NCI-H345 treated with DMSO at 0.1 percent for 48 hours (cell line): ENCODE results near the gene NCOA7.
"Not testable (repeated sequence)": the region's sequence is repeated elsewhere in the genome, so short reads cannot be mapped to it uniquely, and the experiment has no call there.

Experiments used
- DNase-seq: peaks from one replicate; lab custom pipeline; 2025; ENCODE audit not compliant: unreplicated experiment; lab: John Stamatoyannopoulos, UW

Gene NCOA7

DNA sequence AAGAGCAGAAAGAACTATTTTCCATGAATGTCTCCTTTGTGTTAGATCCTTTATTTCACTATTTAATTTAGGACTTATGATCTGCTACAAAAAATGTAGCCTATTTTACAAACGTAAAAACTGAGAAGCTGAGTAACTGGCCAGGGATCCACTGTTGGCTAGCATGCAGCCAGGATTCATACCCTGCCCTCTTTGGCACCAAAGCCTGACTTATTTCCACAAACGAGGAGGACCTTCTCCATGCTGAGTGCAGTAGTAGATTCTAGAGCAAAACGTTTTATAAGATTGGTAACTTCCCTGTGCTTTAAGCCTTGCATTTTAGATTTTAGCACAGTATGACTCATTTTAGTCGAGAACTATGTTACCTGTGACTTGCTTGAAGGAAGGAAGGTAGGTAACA lies 74.3 kb downstream of the NCOA7 start:
- DNase-seq = no peak

- DNase-seq = no peak
These were observed 75.7 kb downstream of the NCOA7 start for GRCh38 chr6:125866433-125866832.

DNA sequence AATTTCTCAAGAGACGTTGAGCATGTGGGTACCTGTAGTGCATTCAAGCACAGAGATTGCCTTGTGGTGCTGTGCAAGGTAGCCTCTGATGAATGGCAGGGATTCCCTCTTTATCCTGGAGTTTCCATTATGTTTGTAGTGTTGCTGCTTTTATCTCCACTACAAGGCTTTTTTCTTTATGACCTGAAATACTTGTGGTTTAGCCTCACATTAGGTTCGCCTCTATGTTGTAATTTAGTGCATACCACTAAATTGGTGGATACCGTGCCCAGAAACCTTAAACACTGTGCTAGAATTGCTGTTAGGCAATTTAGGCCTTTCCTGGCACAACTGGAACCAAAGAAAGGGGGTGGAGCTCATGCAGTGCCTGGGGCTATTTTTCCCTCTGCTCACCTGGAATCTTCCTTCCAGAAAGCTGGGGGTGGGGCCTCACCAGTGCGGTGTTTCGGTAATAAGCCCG lies 76.8 kb downstream of the NCOA7 start:
- DNase-seq = no peak

DNA sequence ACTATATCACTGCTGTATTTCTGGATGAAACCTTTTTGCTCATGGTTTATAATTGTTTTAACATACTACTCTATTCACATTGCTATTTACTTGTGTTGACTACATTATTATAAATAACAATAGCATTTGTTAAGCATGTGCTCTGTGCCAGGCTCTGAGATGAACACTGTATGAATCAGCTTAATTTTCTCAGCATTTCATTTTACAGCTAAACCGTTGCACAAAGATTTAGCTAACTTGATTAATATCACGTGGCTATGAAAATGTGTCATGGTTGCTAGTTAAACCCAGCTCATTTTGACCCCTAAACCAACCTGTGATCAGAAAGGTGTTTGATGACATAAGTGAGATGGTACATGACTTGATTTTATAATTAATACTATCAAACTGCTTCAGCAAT lies 77.5 kb downstream of the NCOA7 start:
- no peak for DNase-seq

GRCh38 chr6:125868678-125869395 lies 78.1 kb downstream of the NCOA7 start:
- no peak for DNase-seq

GRCh38 chr6:125869427-125869826 lies 78.7 kb downstream of the NCOA7 start:
- DNase-seq = no peak

- DNase-seq = peak; percentile 68
These were observed 80.6 kb downstream of the NCOA7 start for GRCh38 chr6:125871365-125871764.

- no peak for DNase-seq
These were observed 81.6 kb downstream of the NCOA7 start for GRCh38 chr6:125872259-125872921.

GRCh38 chr6:125882243-125882642 lies 91.5 kb downstream of the NCOA7 start:
- DNase-seq = no peak

DNA sequence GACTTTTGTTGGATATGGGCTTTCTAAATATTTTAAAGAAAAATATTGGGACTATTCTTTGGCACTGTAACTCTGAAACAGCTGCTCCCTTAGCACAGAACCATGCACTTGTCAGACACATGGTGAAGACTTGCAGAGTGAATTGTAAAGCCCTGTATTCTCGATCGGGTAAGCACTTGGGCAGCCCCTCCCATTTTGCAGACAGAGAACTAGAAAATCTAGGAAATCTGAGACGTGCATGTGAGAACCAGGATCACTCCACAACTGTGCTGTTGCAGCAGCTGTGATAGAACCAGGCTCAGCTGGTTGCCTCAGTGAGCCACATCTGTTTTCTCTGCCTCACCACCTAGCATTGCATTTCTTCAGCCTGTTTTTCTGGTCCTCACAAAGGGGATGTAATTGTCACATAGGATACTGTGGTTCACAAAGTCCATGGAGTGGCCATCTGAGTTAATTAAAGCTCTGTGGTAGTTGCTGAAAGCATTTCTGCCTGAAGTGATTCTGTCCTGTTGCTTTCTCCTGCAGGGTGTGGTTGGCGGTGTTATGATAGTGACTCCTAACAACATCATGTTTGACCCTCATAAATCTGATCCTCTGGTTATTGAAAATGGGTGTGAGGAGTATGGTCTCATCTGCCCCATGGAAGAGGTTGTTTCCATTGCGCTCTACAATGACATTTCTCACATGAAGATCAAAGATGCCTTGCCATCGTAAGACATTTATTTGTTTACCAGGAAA lies 94.0 kb downstream of the NCOA7 start:
- no peak for DNase-seq

- no peak for DNase-seq
These were observed 95.3 kb downstream of the NCOA7 start for GRCh38 chr6:125886021-125886420.

GRCh38 chr6:125886914-125887313 lies 96.2 kb downstream of the NCOA7 start:
- no peak for DNase-seq

DNA sequence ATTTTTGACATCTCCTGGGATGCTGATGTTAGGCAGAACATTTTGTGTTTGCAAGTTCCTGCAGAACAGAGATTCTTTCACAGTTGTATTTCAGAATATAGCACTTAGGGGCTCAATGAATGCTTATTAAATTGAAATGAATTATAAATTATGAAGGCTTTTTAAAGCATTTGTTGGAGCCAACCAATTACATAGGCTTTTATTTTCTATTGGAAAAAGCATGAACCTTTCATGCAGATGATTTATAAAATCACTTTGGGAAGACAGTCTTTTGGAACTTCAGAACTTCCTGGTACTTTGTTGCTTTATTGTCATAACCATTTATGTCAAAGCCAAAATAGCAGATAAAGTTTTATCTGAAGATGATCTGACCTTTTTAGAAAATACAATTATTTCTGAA lies 96.6 kb downstream of the NCOA7 start:
- no peak for DNase-seq

GRCh38 chr6:125888989-125889656 lies 98.4 kb downstream of the NCOA7 start:
- no peak for DNase-seq

GRCh38 chr6:125899726-125900182 lies 109.0 kb downstream of the NCOA7 start:
- DNase-seq = no peak

GRCh38 chr6:125904871-125905270 lies 114.1 kb downstream of the NCOA7 start:
- no peak for DNase-seq

DNA sequence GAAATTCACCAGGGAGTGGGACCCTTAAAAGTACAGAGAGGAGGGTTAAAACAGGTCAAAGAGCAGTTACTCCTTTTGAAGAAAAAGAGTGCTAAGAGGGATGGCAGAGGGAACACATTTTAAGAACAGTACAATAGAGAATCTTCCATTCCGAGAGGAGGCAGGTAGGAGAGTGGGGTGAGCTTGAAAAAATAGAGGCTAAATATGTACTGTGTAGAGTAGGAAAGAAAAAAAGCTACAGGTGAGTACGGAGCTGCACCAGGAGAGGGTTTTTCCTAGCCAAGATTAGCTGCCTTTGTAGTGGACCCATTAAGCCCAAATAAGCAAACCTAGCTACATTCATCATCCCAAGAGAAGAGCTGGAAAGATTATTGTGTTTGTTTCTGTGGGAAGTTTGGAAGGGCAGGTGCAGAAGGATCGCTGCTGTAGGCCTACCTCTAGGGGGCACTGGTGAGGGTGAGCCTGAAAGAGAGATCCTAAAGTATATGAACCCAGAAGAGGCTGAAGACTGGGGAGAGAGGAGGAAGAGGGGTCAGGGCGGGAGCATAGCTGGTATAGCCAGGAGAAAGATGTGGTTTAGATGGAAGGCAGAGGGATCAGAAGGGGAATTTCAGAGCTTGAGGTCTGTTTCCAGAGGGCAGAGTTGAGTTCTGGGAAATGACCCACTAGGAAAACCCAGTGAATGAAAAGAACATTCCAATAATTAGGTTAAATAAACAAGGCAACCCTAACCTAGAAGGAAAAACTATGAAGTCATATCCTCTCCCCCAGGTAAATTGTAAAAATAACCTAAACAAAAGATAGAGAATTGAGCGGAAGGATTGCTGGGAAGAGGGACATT lies 115.6 kb downstream of the NCOA7 start:
- DNase-seq = no peak

- no peak for DNase-seq
These were observed 119.8 kb downstream of the NCOA7 start for GRCh38 chr6:125910527-125910926.

DNA sequence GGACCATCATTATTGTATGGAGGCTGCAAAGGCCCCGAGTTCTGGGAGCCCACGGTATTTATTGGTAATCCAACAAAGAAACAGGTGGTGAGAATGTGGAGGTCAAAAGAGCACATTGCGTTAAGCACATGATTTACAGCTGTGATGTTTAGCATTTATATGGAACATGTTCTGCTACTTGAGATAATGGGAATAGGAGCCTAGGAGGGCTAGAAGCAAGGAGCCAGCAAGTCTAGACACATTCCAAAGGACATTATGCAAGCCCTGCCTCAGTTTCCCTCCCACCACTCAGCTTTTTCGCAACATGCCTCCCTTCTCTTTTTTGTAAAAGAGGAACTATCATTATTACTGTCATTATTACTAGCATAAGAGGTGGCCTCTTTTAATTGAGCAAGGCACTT lies 120.3 kb downstream of the NCOA7 start:
- DNase-seq = not testable (repeated sequence)

- DNase-seq = not testable (repeated sequence)
These were observed 121.7 kb downstream of the NCOA7 start for GRCh38 chr6:125912430-125912829.
